ENCODE measurements around the gene MYO1C.
"Not testable (repeated sequence)": the region's sequence is repeated elsewhere in the genome, so short reads cannot be mapped to it uniquely, and the experiment has no call there.

MYO1C gene

GRCh38 chr17:1420163-1420562 lies 72.3 kb downstream of the MYO1C start:
- no peak for DNase-seq

GRCh38 chr17:1418476-1418875 lies 74.0 kb downstream of the MYO1C start:
- DNase-seq, result not testable (repeated sequence)

- DNase-seq, result no peak
Measured at GRCh38 chr17:1416414-1416813, 76.1 kb downstream of the MYO1C start.

GRCh38 chr17:1414634-1415033 lies 77.9 kb downstream of the MYO1C start:
- no peak for DNase-seq
